ENCODE data around the gene KLF6.

Gene KLF6

GRCh38 chr10:3834404-3834803 is 49.4 kb upstream of the KLF6 start (continued):
- TF ChIP-seq SP7 (tag by site-specific recombination; IDR thresholded peaks at IDR 0.05): no peak
- TF ChIP-seq ZNF548 (tag by site-specific recombination; IDR thresholded peaks at IDR 0.05): no peak
- TF ChIP-seq ZNF623 (tag by site-specific recombination; IDR thresholded peaks at IDR 0.05): no peak
- no peak for TF ChIP-seq ZNF132 (tag by site-specific recombination; IDR thresholded peaks at IDR 0.05; ENCODE audit: borderline replicate concordance)

GRCh38 chr10:3833046-3833445 is 48.0 kb upstream of the KLF6 start:
- POLR2A ChIA-PET: no interaction called here

More at GRCh38 chr10:3833046-3833445, 48.0 kb upstream of the KLF6 start:
- Histone ChIP-seq H3K9me3 (ENCODE audit: control insufficient read depth, insufficient read depth, low read depth, low read length) (no peaks in the 10 kb centered on the region), H3K4me3 (ENCODE audit: low read depth, low read length) (no peak overlapping the region), H3K36me3 (ENCODE audit: control insufficient read depth in 2 of 2, insufficient read depth in 1 of 2, low read length in 2 of 2) (no peaks in the 10 kb centered on the region), H3K4me1 (ENCODE audit: control insufficient read depth, insufficient read depth, low read length) (peaks cover 3% of the 10 kb centered on the region; the same call in 1 of the 2 replicates), H3K27ac (ENCODE audit: extremely low read depth, low read depth, low read length) (no peak overlapping the region)
- CTCF ChIA-PET: interaction anchor here (1.0 kb wide), 1 partner anchor 33 kb away, joined by 3 read pairs; no protein-coding TSS in a partner anchor
- TF ChIP-seq MZF1 (tag by site-specific recombination; IDR thresholded peaks at IDR 0.05; ENCODE audit: borderline replicate concordance) (no peak), ZNF146 (tag by site-specific recombination; IDR thresholded peaks at IDR 0.05) (no peak), GLIS1 (tag by site-specific recombination; IDR thresholded peaks at IDR 0.05) (no peak), ZNF521 (tag by site-specific recombination; IDR thresholded peaks at IDR 0.05) (no peak), ZNF677 (tag by site-specific recombination; IDR thresholded peaks at IDR 0.05) (no peak), TRIM28 (IDR thresholded peaks at IDR 0.05; ENCODE audit: borderline replicate concordance, low read length) (no peak), YY2 (tag by site-specific recombination; IDR thresholded peaks at IDR 0.05) (no peak), ZNF350 (tag by site-specific recombination; IDR thresholded peaks at IDR 0.05) (no peak), ZSCAN18 (tag by site-specific recombination; IDR thresholded peaks at IDR 0.05) (no peak), ZNF449 (tag by site-specific recombination; IDR thresholded peaks at IDR 0.05) (no peak), KLF8 (tag by site-specific recombination; IDR thresholded peaks at IDR 0.05) (no peak), ZNF596 (tag by site-specific recombination; IDR thresholded peaks at IDR 0.05) (no peak), ZNF335 (tag by site-specific recombination; conservative IDR thresholded peaks at IDR 0.05) (no peak), SALL2 (tag by site-specific recombination; IDR thresholded peaks at IDR 0.05; ENCODE audit: borderline replicate concordance) (no peak), BCL6B (tag by site-specific recombination; IDR thresholded peaks at IDR 0.05) (no peak), ZNF621 (tag by site-specific recombination; IDR thresholded peaks at IDR 0.05) (no peak), ATF2 (tag by site-specific recombination; IDR thresholded peaks at IDR 0.05; ENCODE audit: low read depth) (no peak)
